Glutamatergic neuron (in vitro differentiated cells): ENCODE data around the gene PPP1CB. TPM values are rescaled to one million over a fixed set of nuclear protein-coding genes. Genes with fewer than 3 reads are reported as not detected.
A peak's percentile ranks its signal among the peaks of the same experiment; 100 is the strongest.

Source experiments
- DNase-seq: peaks from one replicate; pipeline ENCODE4 v3.0.0; 2022
- H3K27ac Mint-ChIP-seq: one replicate; pipeline ENCODE4 v1.8.0; 2020; ENCODE audit warnings: mild to moderate bottlenecking, mixed read lengths, inconsistent platforms; ENCODE audit not compliant: unreplicated experiment
- H3K27me3 Mint-ChIP-seq: one replicate; pipeline ENCODE4 v1.8.0; 2020; ENCODE audit warnings: mild to moderate bottlenecking, moderate library complexity, mixed read lengths, inconsistent platforms; ENCODE audit not compliant: unreplicated experiment
- H3K36me3 Mint-ChIP-seq: one replicate; pipeline ENCODE4 v1.8.0; 2020; ENCODE audit warnings: mild to moderate bottlenecking, mixed read lengths, inconsistent platforms; ENCODE audit not compliant: unreplicated experiment
- H3K4me1 Mint-ChIP-seq: one replicate; pipeline ENCODE4 v1.8.0; 2020; ENCODE audit warnings: mild to moderate bottlenecking, low read depth, mixed read lengths, inconsistent platforms; ENCODE audit not compliant: unreplicated experiment
- H3K4me3 Mint-ChIP-seq: one replicate; pipeline ENCODE4 v1.8.0; 2020; ENCODE audit warnings: mild to moderate bottlenecking, mixed read lengths, inconsistent platforms; ENCODE audit not compliant: unreplicated experiment
- H3K9me3 Mint-ChIP-seq: one replicate; pipeline ENCODE4 v1.8.0; 2020; ENCODE audit warnings: mild to moderate bottlenecking, moderate library complexity, mixed read lengths, inconsistent platforms; ENCODE audit not compliant: unreplicated experiment
- CTCF ChIP-seq: fragments of 200-600 bp; sonication (generic); IDR thresholded peaks from one replicate; pipeline ENCODE4 v1.5.0; 2021; ENCODE audit not compliant: partially characterized antibody, unreplicated experiment
- total RNA-seq: library from RNA; stranded (reverse); fragmentation: NEBNext Ultra II Directional; extraction: Animal tissue kit (Norgen Biotek cat#: 25700); gene quantifications from one replicate; pipeline ENCODE4 v1.2.1, GENCODE V29; 2021; ENCODE audit not compliant: unreplicated experiment

The PPP1CB gene
- total RNA-seq, 1 donor from 2014 or later, result 144 TPM

- Mint-ChIP-seq H3K27ac (no peak overlapping the region), H3K4me1 (no peaks in the 10 kb centered on the region), H3K9me3 (peaks cover 8% of the 10 kb centered on the region), H3K36me3 (peaks cover 4% of the 10 kb centered on the region), H3K27me3 (peaks cover 8% of the 10 kb centered on the region), H3K4me3 (no peak overlapping the region)
- DNase-seq, result no peak
- no peak for TF ChIP-seq CTCF
These were observed 2.7 kb upstream of the PPP1CB start for GRCh38 chr2:28748941-28749340.

GRCh38 chr2:28749526-28749925 is 2.1 kb upstream of the PPP1CB start:
- Mint-ChIP-seq H3K4me3 (no peak overlapping the region), H3K9me3 (peaks cover 8% of the 10 kb centered on the region), H3K27ac (no peak overlapping the region), H3K36me3 (peaks cover 4% of the 10 kb centered on the region), H3K27me3 (peaks cover 8% of the 10 kb centered on the region), H3K4me1 (peaks cover 3% of the 10 kb centered on the region)
- TF ChIP-seq CTCF, result no peak
- DNase-seq, result no peak

- peak overlapping the region; percentile 90 for H3K27ac Mint-ChIP-seq
- H3K27me3 Mint-ChIP-seq, result peaks cover 7% of the 10 kb centered on the region
- peaks cover 5% of the 10 kb centered on the region for H3K4me1 Mint-ChIP-seq
- peaks cover 4% of the 10 kb centered on the region for H3K36me3 Mint-ChIP-seq
- H3K9me3 Mint-ChIP-seq, result peaks cover 8% of the 10 kb centered on the region
- TF ChIP-seq CTCF, result no peak
- peak overlapping the region; percentile 96 for H3K4me3 Mint-ChIP-seq
- no peak for DNase-seq
These were observed 1.0 kb upstream of the PPP1CB start for GRCh38 chr2:28750316-28751251.

GRCh38 chr2:28751956-28752630 is 463 bp downstream of the PPP1CB start:
- Mint-ChIP-seq H3K4me1 (peaks cover 15% of the 10 kb centered on the region), H3K27ac (peak overlapping the region; percentile 97), H3K4me3 (peak overlapping the region; percentile 97), H3K9me3 (peaks cover 8% of the 10 kb centered on the region), H3K27me3 (peaks cover 7% of the 10 kb centered on the region), H3K36me3 (peaks cover 4% of the 10 kb centered on the region)
- no peak for TF ChIP-seq CTCF
- DNase-seq, result no peak
